Heart right ventricle (tissue), 16 donors: ENCODE results near the gene VAX1. TPM values are rescaled to one million over a fixed set of nuclear protein-coding genes. Genes with fewer than 3 reads are reported as not detected.
A peak's percentile ranks its signal among the peaks of the same experiment; 100 is the strongest.

ENCODE experiments used
- ATAC-seq, 8 donors: fragments of 200-7000 bp; cut with Tn5 transposase; one replicate each; pipeline ENCODE4 v1.9.1; 2020; ENCODE audit warnings: mild to moderate bottlenecking in 8 of 8, moderate library complexity in 8 of 8, moderate number of reproducible peaks in 1 of 8
- DNase-seq, 2 donors: peaks; one replicate each; pipeline ENCODE4 v3.0.0-alpha.2; 2020
- H3K27ac ChIP-seq, 10 donors: fragments of 200-600 bp; sonication (generic) in 2 of 10; one replicate each; pipeline versions ENCODE4 v1.5.0 to v1.8.0; 2020 to 2022; ENCODE audit warnings: mild to moderate bottlenecking in 3 of 10
- H3K27me3 ChIP-seq, 7 donors: fragments of 200-600 bp; one replicate each; pipeline ENCODE4 v1.8.0; 2021 to 2022; ENCODE audit warnings: mild to moderate bottlenecking in 2 of 7
- H3K36me3 ChIP-seq, 9 donors: fragments of 200-600 bp; sonication (generic) in 1 of 9; one replicate each; pipeline versions ENCODE4 v1.5.0 to v1.8.0; 2020 to 2022; ENCODE audit warnings: mild to moderate bottlenecking in 2 of 9
- H3K4me1 ChIP-seq, 9 donors: fragments of 200-600 bp; sonication (generic) in 1 of 9; one replicate each; pipeline versions ENCODE4 v1.5.0 to v1.8.0; 2020 to 2022; ENCODE audit warnings: mild to moderate bottlenecking in 4 of 9
- H3K4me3 ChIP-seq, 10 donors: fragments of 200-600 bp; sonication (generic) in 2 of 10; one replicate each; pipeline versions ENCODE4 v1.5.0 to v1.8.0; 2020 to 2022; ENCODE audit warnings: mild to moderate bottlenecking in 7 of 10, moderate library complexity in 2 of 10
- H3K9me3 ChIP-seq, 11 donors: fragments of 200-600 bp in 10 of 11; sonication (generic) in 2 of 11; one replicate each; pipeline versions ENCODE4 v1.5.0 to v1.8.0; 2013 to 2022; ENCODE audit warnings: mild to moderate bottlenecking in 2 of 11, control low read depth in 1 of 11, moderate library complexity in 1 of 11
- WGBS, 2 donors: extraction: QIAGEN DNeasy Blood & Tissue Kit; methylation state at CpG; one replicate each; pipeline ENCODE4 v1.1.7; 2013; ENCODE audit warnings: inconsistent platforms in 1 of 2; 5-methylcytosine and 5-hydroxymethylcytosine counted together
- intact Hi-C, 10 donors: fragments of 100-400 bp; cut with DNase I; formaldehyde crosslinking; loops; one replicate each; pipeline versions ENCODE4 v1.11.1 to v1.14.2; 2022
- polyA plus RNA-seq, 2 donors: library from polyadenylated mRNA; stranded (reverse); fragments of 200-250 nt; gene quantifications; one replicate each; pipeline ENCODE4 v1.2.3, GENCODE V29; 2013
- total RNA-seq, 10 donors: library from RNA; stranded (reverse); fragmentation: NEBNext Ultra II Directional in 3 of 10; extraction: Animal tissue kit (Norgen Biotek cat#: 25700) in 3 of 10; gene quantifications; one replicate each; pipeline versions ENCODE4 v1.2.1 to v1.2.4, GENCODE V29; 2021 to 2023
- TF ChIP-seq, protein P1 (sequence below), 9 donors: fragments of 200-600 bp; sonication (generic) in 2 of 9; IDR thresholded peaks; one replicate each; pipeline versions ENCODE4 v1.5.0 to v1.8.0; 2021 to 2022; ENCODE audit warnings: antibody characterized with exemption in 9 of 9, mild to moderate bottlenecking in 5 of 9, moderate library complexity in 1 of 9
- donor health status: Arrhythmogenic right ventricular cardiomyopathy.
- donor health status: ischemic (EF 13 %, LVEDD 7.1; RV severe dilation, severe dysfunction).
- donor health status: healthy with polysubstance abuse.
- donor health status: DM: no; HTN: yes; CAD: no.
- donor health status: DM: no; HTN: no; CAD: no.
- donor health status: ischemic (EF 25% LVEDD 6.9; RV normal size, moderate dysfunction).
- donor health status: ischemic (EF 25% LVEDD 5.7; RV mildly dilated, moderate dysfunction).
- donor health status: healthy.
- donor health status: DM: yes; HTN: yes; CAD: no.
- donor health status: Ischemic cardiomyopathy.
- donor health status: ischemic (EF 35%, LVEDD 5.7; RV mildly dilated, moderate dysfunction).
- donor health status: nonischemic (EF 11% LVEDD 7.7; RV severe dilation, severe dysfunction).
- donor health status: DM: yes; HTN: yes; CAD: no.
- donor health status: PGD.
- donor health status: ischemic (EF 29% LVEDD 5.4; RV normal size, mild dysfunction).
- donor health status: nonischemic (EF 23%, LVEDD 6.1; RV moderate dilation, normal function).

The VAX1 gene
- total and polyA plus RNA-seq, 12 donors, result not detected

GRCh38 chr10:117174439-117175214 lies 36.6 kb upstream of the VAX1 start:
- intact Hi-C loops, result loop anchor here in 9 of 10 donors (1.0 to 10.0 kb wide), 7 partner anchors 377 to 500 kb away; no protein-coding TSS in a partner anchor
- 6 to 8% methylated on average over 16 of the region's 16 CpGs for WGBS, 2 donors
- DNase-seq (peak; percentile 50 to 77), ATAC-seq (peak; percentile 73 to 93 (median 86))
- H3K4me1 ChIP-seq, result peaks cover 6 to 14% (median 13%) of the 10 kb centered on the region in 9 donors
- H3K27ac ChIP-seq, result no peak overlapping the region
- H3K27me3 ChIP-seq, result peaks cover 2 to 81% (median 73%) of the 10 kb centered on the region in 7 donors
- TF ChIP-seq, protein P1, sequence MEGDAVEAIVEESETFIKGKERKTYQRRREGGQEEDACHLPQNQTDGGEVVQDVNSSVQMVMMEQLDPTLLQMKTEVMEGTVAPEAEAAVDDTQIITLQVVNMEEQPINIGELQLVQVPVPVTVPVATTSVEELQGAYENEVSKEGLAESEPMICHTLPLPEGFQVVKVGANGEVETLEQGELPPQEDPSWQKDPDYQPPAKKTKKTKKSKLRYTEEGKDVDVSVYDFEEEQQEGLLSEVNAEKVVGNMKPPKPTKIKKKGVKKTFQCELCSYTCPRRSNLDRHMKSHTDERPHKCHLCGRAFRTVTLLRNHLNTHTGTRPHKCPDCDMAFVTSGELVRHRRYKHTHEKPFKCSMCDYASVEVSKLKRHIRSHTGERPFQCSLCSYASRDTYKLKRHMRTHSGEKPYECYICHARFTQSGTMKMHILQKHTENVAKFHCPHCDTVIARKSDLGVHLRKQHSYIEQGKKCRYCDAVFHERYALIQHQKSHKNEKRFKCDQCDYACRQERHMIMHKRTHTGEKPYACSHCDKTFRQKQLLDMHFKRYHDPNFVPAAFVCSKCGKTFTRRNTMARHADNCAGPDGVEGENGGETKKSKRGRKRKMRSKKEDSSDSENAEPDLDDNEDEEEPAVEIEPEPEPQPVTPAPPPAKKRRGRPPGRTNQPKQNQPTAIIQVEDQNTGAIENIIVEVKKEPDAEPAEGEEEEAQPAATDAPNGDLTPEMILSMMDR (IDR thresholded peaks at IDR 0.05), result peak; percentile 67 to 85 (median 84)
- H3K4me3 ChIP-seq, result peak overlapping the region; percentile 16 to 57 (median 40)
- H3K36me3 ChIP-seq, result no peaks in the 10 kb centered on the region
- no peaks in the 10 kb centered on the region for H3K9me3 ChIP-seq

- H3K36me3 ChIP-seq, result no peaks in the 10 kb centered on the region
- TF ChIP-seq, protein P1 (IDR thresholded peaks at IDR 0.05), result no peak
- 10% methylated on average over 6 of the region's 6 CpGs for WGBS, 2 donors
- DNase-seq, result no peak
- H3K27me3 ChIP-seq, result peaks cover 36 to 97% (median 93%) of the 10 kb centered on the region in 7 donors
- no peak for ATAC-seq
- peaks cover 4 to 31% (median 17%) of the 10 kb centered on the region in 9 donors for H3K4me1 ChIP-seq
- no peaks in the 10 kb centered on the region for H3K9me3 ChIP-seq
- no peak overlapping the region for H3K27ac ChIP-seq
- intact Hi-C loops, result loop anchor here in 4 of 10 donors (5.0 to 10.0 kb wide), 3 partner anchors 485 to 495 kb away; no protein-coding TSS in a partner anchor
- H3K4me3 ChIP-seq, result no peak overlapping the region
Measured at GRCh38 chr10:117170244-117170643, 32.2 kb upstream of the VAX1 start.

- H3K27ac ChIP-seq, result no peak overlapping the region
- TF ChIP-seq, protein P1 (IDR thresholded peaks at IDR 0.05), result no peak
- no peak overlapping the region for H3K4me3 ChIP-seq
- H3K9me3 ChIP-seq, result no peaks in the 10 kb centered on the region
- 26 to 41% methylated on average over 2 of the region's 2 CpGs for WGBS, 2 donors
- no peak for DNase-seq
- no peak for ATAC-seq
- H3K4me1 ChIP-seq, result peaks cover 0 to 32% (median 13%) of the 10 kb centered on the region in 9 donors
- peaks cover 39 to 100% (median 100%) of the 10 kb centered on the region in 7 donors for H3K27me3 ChIP-seq
- intact Hi-C loops, result loop anchor here in 2 of 10 donors (5.0 to 10.0 kb wide), 2 partner anchors 372 to 485 kb away; no protein-coding TSS in a partner anchor
- no peaks in the 10 kb centered on the region for H3K36me3 ChIP-seq
Measured at GRCh38 chr10:117169480-117169879, 31.4 kb upstream of the VAX1 start.

DNA sequence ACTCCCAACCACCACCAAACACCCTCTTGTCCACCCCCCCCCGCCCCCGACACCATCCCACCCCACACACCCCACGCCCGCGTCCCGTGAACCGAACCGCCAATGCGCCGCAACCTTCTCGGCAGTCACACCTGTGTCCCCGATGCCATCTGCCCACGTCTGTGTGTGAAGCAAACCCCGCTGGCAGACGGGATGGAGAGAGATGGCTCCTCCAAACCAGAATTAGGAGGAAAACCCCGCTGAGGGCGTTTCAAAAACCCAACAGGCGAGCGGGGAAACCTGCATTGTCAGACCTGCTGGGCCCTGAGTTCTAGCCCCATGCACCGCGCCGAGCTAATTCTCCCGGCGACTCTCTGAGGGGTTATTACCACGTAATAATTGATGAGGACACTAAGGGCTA lies 30.7 kb upstream of the VAX1 start:
- WGBS, 2 donors, result 2 to 5% methylated on average over 25 of the region's 25 CpGs
- Histone ChIP-seq H3K4me1 (peaks cover 0 to 36% (median 14%) of the 10 kb centered on the region in 9 donors), H3K4me3 (no peak overlapping the region), H3K36me3 (no peaks in the 10 kb centered on the region), H3K27me3 (peaks cover 41 to 100% (median 100%) of the 10 kb centered on the region in 7 donors), H3K9me3 (no peaks in the 10 kb centered on the region), H3K27ac (no peak overlapping the region)
- DNase-seq (no peak), ATAC-seq (no peak)
- intact Hi-C loops, result loop anchor here in 2 of 10 donors (5.0 to 10.0 kb wide), 2 partner anchors 371 to 484 kb away; no protein-coding TSS in a partner anchor
- TF ChIP-seq, protein P1 (IDR thresholded peaks at IDR 0.05), result no peak
